Activated naive CD4-positive, alpha-beta T cell treated with anti-CD3 and anti-CD28 coated beads, Interleukin-2, amount 50 U/mL, for 72 hours (primary cell): ENCODE results near the gene XRCC3. TPM values are rescaled to one million over a fixed set of nuclear protein-coding genes. Genes with fewer than 3 reads are reported as not detected.

Source experiments
- ATAC-seq, 2 donors: fragments of 150-1000 bp; cut with Tn5 transposase; 2 replicates each; pipeline ENCODE4 v1.10.0; 2021; ENCODE audit warnings: mild to moderate bottlenecking in 2 of 2, moderate library complexity in 2 of 2
- DNase-seq, 2 donors: peaks; one replicate each; pipeline ENCODE4 v3.0.0; 2021 to 2022; ENCODE audit warnings: low spot score in 2 of 2
- H3K27ac Mint-ChIP-seq, 2 donors: one replicate each; pipeline ENCODE4 v1.8.0; 2022; ENCODE audit warnings: mild to moderate bottlenecking in 2 of 2, mixed read lengths in 2 of 2
- H3K36me3 Mint-ChIP-seq, 2 donors: one replicate each; pipeline ENCODE4 v1.8.0; 2022; ENCODE audit warnings: mixed read lengths in 2 of 2
- H3K9me3 Mint-ChIP-seq, 2 donors: one replicate each; pipeline ENCODE4 v1.8.0; 2022; ENCODE audit warnings: mixed read lengths in 2 of 2
- total RNA-seq, 2 donors: library from RNA; stranded (reverse); gene quantifications; one replicate each; pipeline ENCODE4 v1.2.3, GENCODE V29; 2022

XRCC3 gene
- total RNA-seq, 2 donors from 2014 or later: 45.8 to 46.4 TPM

- ATAC-seq: no peak
- H3K36me3 Mint-ChIP-seq: no peaks in the 10 kb centered on the region
- peak overlapping the region in 1 of 2 donors; percentile 66 for H3K27ac Mint-ChIP-seq
- H3K9me3 Mint-ChIP-seq: no peaks in the 10 kb centered on the region
- DNase-seq: no peak
Observed at GRCh38 chr14:103731916-103732867, 16.9 kb upstream of the XRCC3 start.

DNA sequence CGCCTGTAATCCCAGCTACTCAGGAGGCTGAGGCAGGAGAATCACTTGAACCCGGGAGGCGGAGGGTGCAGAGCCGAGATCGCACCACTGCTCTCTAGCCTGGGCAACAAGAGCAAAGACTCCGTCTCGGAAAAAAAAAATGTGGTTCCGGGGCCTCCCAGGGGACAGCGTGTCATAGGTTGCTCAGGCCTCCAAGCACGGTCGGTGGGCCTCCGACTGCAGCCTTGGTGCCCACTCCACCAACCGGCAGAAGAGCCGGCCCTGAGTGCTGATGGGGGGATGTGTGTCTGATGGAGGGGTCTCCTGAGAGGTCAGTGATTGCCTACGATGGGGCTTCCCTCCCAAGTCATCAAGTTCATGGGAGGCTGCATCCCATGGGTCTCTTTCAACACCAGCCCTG lies 16.2 kb upstream of the XRCC3 start:
- no peak overlapping the region for H3K27ac Mint-ChIP-seq
- DNase-seq: no peak
- no peaks in the 10 kb centered on the region for H3K9me3 Mint-ChIP-seq
- no peak for ATAC-seq
- no peaks in the 10 kb centered on the region for H3K36me3 Mint-ChIP-seq

- Mint-ChIP-seq H3K9me3 (no peaks in the 10 kb centered on the region), H3K36me3 (no peaks in the 10 kb centered on the region), H3K27ac (no peak overlapping the region)
- DNase-seq: no peak
- no peak for ATAC-seq
Observed at GRCh38 chr14:103730490-103731035, 15.3 kb upstream of the XRCC3 start.

DNA sequence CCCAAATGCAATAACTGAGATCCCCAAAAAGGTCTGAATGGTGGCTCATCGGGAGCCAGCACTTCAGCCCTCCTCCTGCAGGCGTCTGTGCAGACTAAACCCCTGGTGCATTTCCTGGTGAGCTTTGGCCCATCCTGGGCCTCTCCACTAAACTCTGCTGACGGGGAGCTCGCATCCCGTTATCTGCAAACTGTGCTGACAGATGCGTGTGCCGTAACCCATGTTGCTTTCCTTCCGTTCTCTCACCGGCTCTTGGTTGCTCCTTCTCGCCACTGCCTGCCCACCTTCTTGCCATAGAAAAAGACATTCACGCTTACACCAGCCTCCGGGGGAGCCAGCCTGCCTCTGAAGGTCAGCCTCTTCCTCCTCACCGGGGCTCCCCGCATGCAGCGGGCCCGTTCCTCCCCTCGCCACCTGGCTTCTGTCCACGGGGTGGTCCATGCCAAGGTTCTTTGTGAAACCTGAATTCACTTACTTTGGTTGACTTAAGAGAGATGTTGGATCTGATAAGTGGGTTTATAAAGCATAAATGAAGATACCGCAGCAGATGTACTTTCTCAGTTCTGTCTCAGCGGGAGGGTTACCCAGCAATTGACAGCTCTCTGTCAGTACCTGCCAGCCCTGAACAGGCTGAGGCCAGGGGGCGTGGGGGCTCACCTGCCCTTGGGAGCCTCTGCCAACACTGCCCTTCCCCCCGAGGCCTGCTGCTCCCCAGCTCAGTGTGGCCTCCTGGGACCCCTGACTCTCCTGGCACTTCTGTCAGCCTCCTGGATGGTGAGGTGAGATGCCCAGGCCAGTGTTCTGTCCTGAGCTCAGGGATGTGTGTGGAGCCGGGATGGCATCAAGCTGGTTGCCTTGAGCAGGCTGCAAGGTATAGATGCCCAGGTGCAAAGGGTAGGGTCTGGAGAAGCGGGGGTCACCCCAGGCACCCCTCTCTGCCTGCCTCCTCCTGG lies 14.5 kb upstream of the XRCC3 start:
- H3K9me3 Mint-ChIP-seq: no peaks in the 10 kb centered on the region
- no peaks in the 10 kb centered on the region for H3K36me3 Mint-ChIP-seq
- DNase-seq (no peak), ATAC-seq (no peak)
- H3K27ac Mint-ChIP-seq: peak overlapping the region in 1 of 2 donors; percentile 82

DNA sequence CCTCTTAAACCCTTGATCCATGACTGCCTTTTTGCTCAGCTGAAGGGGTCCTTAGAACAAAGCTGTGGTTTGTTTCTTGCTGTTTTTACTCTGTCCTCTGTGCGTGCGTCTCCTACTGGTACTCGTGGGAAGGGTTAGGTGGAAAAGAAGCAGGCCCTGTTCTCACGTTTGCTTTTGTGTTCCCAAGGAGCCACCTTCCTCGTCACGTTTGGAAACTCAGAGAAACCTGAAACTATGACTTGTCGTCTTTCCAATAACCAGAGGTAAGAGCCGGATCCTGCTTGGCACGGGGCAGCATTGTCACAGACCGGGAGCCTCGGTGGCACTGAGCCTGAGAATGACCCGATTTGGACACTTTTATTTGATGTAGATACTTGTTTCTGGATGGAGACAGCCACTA lies 13.5 kb upstream of the XRCC3 start:
- H3K9me3 Mint-ChIP-seq: no peaks in the 10 kb centered on the region
- DNase-seq: no peak
- no peaks in the 10 kb centered on the region for H3K36me3 Mint-ChIP-seq
- no peak for ATAC-seq
- no peak overlapping the region for H3K27ac Mint-ChIP-seq

DNA sequence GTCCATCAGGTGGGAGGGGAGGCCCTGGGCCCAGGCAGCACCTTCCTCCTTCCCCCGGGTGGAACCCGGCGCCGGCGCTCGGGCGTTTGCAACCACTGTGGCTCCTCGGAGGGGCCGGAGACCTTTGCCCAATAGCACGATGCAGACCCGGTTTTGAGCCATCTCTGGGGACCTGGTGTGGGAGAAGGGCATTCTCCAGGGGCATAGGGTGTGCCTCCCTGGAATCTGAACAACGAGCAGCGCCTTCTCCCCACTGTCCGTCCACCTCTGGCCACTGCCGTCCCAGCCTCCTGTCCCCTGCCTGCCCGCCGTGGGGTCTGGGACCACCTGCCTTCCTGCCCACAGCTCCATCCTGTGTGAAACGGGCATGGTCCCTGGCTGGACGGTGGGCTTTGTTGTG lies 12.9 kb upstream of the XRCC3 start:
- ATAC-seq (no peak), DNase-seq (no peak)
- Mint-ChIP-seq H3K36me3 (no peaks in the 10 kb centered on the region), H3K27ac (no peak overlapping the region), H3K9me3 (no peaks in the 10 kb centered on the region)

- DNase-seq: no peak
- H3K9me3 Mint-ChIP-seq: no peaks in the 10 kb centered on the region
- no peak overlapping the region for H3K27ac Mint-ChIP-seq
- no peaks in the 10 kb centered on the region for H3K36me3 Mint-ChIP-seq
- no peak for ATAC-seq
Observed at GRCh38 chr14:103727313-103727980, 12.2 kb upstream of the XRCC3 start.

DNA sequence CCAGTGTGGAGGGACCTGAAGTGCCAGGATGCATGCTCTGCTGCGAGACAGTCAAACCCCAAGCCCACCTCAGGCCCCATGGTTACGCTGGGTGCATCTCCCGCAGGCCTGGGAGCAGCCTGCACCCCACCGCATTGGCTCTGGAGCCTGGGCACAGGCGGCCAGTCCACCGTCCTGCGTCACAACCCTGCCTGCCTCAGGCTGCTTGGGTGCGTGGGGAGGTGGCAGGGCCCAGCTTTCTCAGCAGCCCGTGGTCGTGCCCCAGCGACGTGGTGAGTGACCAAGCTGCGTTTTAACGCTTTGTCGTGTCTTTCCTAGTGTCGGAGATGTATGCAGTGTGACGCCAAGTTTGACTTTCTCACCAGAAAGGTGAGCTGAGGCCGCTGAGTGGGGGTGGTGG lies 11.2 kb upstream of the XRCC3 start:
- H3K27ac Mint-ChIP-seq: no peak overlapping the region
- DNase-seq (no peak), ATAC-seq (no peak)
- H3K9me3 Mint-ChIP-seq: no peaks in the 10 kb centered on the region
- no peaks in the 10 kb centered on the region for H3K36me3 Mint-ChIP-seq

- Mint-ChIP-seq H3K9me3 (no peaks in the 10 kb centered on the region), H3K36me3 (no peaks in the 10 kb centered on the region), H3K27ac (no peak overlapping the region)
- ATAC-seq (no peak), DNase-seq (no peak)
Observed at GRCh38 chr14:103725739-103726395, 10.6 kb upstream of the XRCC3 start.

DNA sequence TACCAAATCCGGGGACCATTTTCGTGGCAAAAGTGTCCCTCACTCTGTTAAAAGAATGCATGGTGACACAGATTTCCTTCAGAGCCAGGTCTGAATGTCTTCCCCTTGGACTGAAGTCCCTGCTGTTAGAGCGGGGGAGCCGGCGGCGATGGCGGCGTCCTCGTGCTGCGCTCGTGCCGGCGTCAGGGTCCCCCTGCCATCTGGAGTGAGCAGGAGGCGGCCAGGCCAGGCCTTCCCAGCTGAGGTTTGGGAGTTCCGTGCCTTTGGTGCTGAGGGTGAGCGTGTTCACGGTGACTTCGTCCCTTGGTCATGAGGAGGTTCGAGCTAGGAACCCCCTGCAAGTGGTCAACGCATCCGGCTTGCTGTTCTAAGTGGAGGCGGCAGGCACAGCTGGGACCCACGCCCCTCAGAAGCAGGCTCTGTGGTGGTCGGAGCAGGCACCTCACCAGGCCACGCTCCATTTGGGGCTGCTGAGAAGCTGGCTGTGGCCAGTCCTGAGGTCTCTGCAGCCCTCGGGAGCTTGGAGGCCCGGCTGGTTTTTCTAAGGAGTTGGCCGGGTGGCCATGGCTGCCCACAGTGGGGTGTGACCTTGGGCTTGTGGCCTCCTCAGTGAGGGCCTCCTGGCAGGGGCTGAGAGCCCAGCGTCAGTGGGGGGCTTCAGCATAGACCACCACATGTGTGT lies 9.9 kb upstream of the XRCC3 start:
- ATAC-seq (no peak), DNase-seq (no peak)
- Mint-ChIP-seq H3K27ac (no peak overlapping the region), H3K9me3 (no peaks in the 10 kb centered on the region), H3K36me3 (no peaks in the 10 kb centered on the region)

GRCh38 chr14:103724116-103724515 lies 8.9 kb upstream of the XRCC3 start:
- no peak for DNase-seq
- Mint-ChIP-seq H3K27ac (no peak overlapping the region), H3K9me3 (no peaks in the 10 kb centered on the region), H3K36me3 (no peaks in the 10 kb centered on the region)
- no peak for ATAC-seq

DNA sequence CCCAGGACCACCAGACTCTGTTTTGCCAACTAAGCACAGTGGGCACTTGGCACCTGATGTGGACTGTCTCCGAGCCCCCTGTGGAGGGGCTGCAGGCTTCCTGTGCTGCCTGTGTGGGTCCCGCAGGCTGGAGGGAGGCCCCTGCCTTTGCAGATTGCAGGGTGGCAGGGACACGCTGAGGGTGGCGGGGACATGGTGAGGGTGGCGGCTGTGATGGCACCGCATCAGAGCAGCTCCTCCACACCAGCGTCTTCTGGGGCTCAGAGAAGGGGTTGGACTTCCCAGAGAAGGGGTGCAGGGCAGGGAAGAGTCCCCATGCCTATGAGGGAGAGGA lies 8.5 kb upstream of the XRCC3 start:
- H3K36me3 Mint-ChIP-seq: no peaks in the 10 kb centered on the region
- no peak for DNase-seq
- ATAC-seq: no peak
- H3K27ac Mint-ChIP-seq: no peak overlapping the region
- H3K9me3 Mint-ChIP-seq: no peaks in the 10 kb centered on the region

DNA sequence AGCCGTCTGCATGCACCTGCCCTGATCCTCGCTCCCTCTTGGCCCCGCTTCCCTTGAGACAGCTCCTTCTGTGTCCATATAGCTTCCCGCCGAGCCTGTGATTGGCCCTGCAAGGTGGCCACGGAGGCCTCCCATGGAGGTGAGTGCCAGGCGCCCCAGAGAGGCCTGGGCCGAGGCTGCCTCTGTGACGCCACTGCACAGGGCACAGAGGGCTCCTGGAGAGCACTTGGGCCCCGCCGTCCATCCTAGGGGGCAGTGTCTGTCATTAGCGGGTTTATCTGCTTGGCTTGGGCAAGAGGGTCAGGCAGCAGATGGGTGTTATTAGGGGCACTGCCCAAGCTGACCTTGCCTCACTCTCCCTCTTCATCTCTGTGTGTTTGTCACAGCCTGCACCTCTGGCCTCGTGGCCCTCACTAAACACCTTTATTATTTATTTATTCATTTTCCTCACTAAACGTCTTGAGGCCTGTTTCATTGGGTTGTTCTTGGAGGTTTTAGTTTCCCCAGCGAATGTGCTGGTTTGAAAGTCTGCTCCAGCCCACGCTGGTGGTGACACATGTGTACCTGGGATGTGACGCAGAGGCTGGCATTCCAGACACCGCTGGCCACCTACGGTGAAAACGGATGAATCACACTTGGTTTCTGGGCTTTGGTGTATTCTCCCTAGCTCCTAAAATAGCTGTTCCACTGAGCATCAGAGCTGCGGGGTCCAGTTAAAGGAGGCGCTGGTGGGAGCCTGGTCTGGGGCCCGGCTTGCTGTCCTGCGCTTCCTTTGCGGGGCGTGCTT lies 6.3 kb upstream of the XRCC3 start:
- Mint-ChIP-seq H3K36me3 (no peaks in the 10 kb centered on the region), H3K9me3 (no peaks in the 10 kb centered on the region), H3K27ac (no peak overlapping the region)
- DNase-seq (no peak), ATAC-seq (peak in 1 of 2 donors; percentile 78)

DNA sequence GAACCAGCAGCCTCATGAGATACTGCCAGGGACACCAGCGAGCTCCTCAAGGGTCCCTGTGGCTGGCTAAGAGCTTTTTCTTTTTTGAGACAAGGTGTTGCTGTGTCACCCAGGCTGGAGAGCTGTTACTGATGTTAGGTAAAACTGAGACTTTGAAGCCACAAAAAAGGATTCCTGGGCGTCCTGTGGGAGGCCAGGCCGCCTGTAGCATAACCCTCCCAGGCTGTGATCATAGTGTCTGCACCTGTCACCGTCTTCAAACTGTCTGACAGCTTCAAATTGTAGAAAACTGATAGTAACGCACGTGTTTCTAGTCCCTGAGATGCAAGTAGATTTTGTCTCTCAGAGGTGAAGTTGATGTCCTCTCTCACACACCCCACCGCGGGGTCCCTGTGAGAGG lies 4.5 kb upstream of the XRCC3 start:
- Mint-ChIP-seq H3K27ac (no peak overlapping the region), H3K9me3 (no peaks in the 10 kb centered on the region)
- DNase-seq: no peak

DNA sequence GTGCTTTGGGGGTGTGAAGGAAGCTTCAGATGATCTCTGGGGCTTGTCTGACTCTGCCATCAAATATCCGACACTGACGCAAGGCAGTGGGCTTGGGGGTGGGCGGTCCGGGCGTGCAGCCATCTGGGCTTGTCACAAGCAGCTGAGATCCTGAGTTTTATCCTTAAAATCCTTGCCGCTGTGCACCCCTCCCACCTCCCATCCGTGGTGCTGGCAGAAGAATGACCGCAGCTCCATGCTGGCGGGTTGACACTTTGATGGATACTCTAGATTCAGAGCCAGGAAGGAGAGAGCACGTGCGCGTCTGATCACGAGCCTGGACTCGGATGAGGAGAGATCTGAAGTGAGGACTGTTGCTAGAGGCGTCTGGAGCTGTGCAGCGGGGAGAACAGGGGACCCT lies 3.3 kb upstream of the XRCC3 start:
- Mint-ChIP-seq H3K36me3 (peaks cover 0 to 7% of the 10 kb centered on the region in 2 donors), H3K27ac (no peak overlapping the region), H3K9me3 (no peaks in the 10 kb centered on the region)
- DNase-seq (no peak), ATAC-seq (no peak)

More for the DNA sequence above, 4.5 kb upstream of the XRCC3 start:
- no peak for ATAC-seq
- no peaks in the 10 kb centered on the region for H3K36me3 Mint-ChIP-seq
